ENCODE data around the gene S100A6.

The S100A6 gene

DNA sequence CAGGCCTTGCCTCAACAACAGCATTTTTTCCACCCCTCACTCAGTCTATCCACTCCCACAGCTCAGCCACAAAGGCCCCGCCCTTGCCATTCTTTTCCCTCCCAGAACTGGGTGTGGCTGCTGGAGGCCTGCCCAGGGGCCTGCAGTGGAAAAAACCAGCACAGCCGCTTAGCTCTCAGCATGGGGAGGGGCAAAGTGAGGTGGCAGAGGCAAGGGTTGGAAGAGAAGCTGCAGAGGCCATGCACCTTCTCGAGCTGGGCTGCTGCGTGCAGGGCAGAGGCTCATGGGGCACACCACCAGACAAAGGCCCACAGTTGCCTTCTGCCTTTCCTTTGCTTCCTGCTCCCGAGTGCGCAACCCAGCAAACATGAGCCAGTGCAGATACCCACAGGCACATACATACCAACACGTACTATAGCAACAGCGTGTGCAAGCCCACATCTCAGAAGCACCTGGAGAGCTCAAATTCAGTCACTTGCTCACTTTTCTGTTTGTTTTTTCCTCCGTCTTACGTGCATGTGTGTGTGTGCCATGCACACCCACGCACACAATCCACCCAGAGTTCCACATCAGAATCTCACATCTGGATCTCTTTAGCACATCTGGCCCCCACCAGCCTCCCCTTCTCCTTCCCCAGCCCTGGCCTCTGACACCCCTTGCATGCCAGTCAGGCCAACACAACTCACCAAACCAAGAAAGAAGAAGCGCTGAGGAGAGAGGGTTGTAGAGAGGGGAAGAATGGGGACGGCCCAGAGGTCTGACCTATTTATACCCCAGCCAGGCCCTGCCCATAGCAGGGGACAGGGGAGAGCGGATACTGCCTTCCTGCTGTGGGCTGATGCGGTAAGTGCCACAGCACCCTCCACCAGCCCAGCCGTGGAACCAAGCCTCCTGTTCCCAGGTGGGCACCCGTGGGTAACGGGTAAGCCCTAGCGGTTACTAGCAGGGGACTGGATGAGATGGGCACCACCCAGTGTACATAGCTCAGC, 9.6 kb upstream of the S100A6 start, which contains the start of gene S100A4:
Gene S100A4 (minus strand): TSS at position 740 of the 989 bp plus-strand sequence. CDS start 1,012 bp downstream, outside the sequence.
- peak; percentile 97 for DNase-seq (ENCODE audit: low spot score)

DNA sequence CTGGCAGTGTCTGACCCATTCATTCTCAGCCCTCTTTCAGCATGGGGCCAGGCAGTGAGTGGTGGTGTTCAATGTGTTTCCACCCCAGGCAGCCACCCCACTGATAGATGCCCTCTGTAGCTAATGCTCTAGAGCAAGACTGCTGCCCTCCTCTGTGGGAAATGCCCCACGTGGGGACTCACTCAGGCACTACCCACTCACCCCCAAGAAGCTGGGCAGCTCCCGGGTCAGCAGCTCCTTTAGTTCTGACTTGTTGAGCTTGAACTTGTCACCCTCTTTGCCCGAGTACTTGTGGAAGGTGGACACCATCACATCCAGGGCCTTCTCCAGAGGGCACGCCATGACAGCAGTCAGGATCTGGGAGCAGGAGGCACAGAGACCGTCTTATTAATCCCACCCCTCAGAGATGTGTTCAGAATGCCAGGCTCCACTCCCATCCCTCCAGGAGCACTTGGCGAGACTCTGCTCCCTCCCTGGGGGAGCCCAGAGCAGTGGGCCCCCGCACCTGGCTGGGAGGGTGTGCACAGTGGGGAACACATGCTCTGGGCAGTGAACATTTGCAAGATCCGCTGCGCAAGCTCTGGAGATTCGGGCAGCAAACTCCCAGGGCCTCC, 8.8 kb upstream of the S100A6 start:
- DNase-seq (ENCODE audit: low spot score), result no peak

DNA sequence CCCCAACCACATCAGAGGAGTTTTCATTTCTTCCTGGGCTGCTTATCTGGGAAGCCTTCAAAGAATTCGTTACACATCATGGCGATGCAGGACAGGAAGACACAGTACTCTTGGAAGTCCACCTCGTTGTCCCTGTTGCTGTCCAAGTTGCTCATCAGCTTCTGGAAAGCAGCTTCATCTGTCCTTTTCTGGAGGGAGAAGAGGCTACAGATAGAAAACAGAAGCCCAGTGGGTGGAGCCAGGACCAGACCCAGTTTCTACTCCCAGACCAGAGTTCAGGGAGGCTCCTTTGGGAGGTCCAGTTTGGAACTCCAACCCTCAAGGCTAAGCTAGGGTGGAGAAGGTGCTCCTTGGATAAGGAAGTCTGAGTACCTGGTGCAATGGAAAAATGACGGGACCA, 7.9 kb upstream of the S100A6 start:
- no peak for DNase-seq (ENCODE audit: low spot score)

DNA sequence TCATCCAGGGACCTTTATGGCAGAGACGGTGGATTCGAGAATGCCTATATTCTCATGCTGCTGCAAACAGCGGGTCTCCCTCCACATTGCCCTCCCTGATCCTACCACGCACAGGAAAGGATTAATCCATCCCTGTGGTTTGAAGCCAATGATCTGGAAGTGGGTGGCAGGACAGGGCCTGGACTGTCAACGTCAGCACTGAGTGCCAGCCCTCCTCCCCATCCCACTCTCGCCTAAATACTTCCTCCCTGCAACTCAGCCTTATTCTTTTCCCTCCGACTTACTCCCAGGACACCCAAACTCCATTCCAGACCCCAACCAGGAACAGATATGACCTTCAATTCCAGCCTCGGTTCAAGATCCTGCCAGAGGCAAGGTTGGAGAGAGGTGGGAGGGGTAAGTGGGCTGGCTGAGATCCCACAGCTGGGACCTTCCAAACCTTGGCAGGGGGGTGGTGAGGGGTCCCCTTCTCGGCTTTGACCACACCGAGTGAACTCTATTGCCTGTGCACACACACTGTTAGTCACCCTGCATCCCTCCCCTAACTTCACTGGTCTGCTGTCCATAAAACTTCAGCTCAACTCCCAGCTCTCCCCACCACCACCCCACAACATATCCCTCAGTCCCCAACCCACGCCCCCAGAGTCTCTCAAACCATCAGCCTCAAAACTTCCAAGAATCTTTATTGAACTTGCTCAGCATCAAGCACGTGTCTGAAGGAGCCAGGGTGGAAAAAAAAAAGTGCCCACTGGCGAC, 7.3 kb upstream of the S100A6 start:
- DNase-seq (ENCODE audit: low spot score), result peak; percentile 52

DNA sequence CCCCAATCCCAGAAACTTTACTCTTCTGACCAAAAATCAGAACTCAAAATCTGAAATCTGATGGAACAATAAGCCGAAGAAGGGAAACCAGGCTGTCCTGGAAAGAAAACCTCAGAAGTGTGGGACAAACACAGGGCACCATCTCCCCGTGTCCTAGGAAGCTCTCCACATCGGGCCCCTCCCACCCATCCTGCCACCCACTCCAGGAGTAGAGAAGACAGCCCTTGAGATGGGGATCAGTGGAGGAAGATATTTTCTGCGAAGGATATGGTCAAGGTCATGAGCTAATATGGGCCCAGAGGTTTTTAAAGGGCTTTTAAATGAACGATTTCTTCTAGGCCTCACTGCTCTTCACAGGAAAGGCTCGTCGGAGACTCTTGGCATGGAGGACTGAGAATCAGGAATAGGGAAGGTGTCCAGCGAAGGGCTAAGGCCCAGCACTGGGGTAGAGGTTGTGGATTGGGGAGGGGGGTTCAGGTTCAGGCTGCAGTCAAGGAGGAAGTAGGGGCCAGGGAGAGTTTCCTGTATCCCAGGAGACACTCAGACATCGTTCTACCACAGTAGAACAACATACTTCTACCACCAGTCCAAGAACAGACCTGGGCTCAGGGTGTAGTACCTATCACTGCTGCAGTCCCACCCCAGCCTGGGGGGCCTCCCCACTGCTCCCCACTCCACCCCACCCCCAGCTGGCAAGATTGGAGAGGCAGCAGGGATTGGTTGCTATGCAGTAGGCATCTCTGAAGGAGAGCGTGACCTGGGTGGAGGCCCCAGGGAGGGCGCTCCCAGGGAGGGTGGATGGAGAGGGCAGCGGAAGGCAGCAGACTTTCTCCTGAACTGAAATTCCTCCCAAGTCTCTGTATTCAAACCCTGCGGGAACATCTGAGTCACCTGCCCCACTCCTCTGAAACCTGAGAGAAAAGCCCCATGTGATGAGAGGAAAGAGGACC, 6.1 kb upstream of the S100A6 start:
- no peak for DNase-seq (ENCODE audit: low spot score)

DNA sequence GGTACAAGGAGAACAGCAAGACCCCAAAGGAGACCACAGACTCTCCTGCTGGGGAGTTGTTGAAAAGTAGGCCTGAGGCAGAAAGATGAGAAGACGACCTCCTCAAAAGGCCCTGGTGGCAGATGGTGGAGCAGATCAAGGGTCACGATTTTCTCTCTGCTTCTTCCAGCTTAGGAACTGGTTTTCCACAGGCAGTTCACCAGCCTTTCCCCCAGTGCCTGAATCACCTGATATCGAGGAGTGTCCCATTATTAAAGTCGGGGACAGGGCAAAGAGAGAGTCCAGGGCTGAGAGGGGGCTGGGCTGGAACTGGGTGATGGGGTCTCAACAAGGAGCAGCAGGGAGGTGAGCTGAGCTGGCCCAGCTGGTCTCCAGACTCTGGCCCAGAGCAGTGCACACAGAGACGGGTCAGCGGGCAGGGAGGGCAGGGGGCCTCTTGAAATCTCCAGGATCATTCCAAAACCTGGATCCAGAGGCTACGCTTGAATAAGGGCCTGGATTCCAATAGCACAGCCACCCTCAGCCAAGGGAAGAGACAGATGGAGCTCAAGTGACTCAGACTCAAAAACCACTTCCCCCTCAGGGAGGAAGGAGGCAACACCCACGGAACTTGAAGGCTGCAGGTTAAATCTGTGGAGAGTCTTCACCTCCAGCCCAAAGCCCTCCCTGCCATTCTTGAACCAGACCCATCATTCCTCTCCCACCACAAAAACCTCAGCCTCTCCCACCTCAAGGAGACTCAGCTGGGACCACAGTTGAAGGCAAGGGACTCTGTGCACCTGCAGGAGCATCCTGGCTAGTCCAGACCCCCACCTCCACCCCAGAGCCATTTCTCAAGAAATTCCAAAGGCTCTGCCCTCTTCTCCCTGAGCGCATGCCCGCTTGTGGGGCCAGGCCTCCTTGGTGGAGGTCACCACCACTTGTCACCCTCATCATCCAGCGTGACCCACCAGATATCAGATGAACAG, 4.9 kb upstream of the S100A6 start, which contains the start of gene S100A5:
Gene S100A5 (minus strand): TSS at position 541 of the 968 bp plus-strand sequence. CDS start 743 bp downstream, outside the sequence.
- peak; percentile 73 for DNase-seq (ENCODE audit: low spot score)

DNA sequence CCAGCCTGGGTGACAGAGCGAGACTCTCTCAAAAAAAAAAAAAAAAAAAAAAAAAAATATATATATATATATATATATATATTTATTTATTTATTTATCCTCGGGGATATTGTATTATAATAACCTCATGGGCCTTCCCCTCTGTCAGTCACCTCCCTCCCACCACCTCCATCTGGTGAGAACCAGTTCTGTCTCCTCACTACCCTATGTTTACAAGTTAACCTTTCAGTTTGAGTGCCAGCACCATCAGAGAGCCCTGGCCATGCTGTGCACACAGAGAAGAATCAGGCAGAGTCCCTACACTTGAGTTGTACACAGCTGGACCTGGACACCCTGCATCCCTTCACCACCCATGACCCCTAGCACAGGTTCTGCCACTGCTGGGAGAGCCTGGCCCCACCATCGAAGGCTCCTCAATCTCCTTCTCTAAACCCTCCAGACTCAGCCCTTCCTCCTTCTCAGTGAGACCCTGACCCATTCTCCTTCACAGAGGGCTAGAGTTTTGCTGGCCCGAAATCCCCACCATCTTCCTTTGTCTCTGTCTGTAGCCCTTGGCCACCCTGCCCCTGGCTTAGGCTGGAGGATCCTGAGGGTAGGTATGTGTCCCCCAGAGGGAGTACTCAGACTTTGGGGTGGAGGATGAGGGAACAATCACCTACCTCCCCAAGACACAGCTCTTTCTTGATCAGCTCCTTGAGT, 3.8 kb upstream of the S100A6 start:
- DNase-seq (ENCODE audit: low spot score), result no peak

DNA sequence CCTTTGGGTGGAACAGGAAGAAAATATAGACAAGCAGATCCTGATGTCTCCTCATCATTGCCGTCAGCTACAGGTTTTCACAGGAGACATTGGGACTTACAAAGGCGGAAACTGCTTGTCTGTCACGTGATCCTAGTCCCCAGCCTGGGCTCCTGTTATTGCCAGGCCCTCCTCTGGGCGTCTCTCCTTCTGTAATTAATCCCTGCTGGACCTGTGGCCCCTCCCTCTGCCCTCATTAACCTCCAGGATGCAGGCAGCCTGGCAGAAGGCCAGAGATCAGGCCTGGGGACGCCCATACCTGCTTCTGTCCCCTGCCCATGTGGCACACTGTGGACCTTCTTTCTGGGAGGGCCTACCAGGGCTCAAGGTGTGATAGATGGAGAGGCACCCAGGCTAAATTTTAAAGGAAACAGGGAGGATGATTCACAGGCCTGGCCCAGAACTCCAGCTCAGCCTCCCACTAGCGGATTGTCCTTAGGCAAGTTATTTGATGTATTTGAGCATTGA, 2.6 kb upstream of the S100A6 start:
- peak; percentile 88 for DNase-seq (ENCODE audit: low spot score)

DNA sequence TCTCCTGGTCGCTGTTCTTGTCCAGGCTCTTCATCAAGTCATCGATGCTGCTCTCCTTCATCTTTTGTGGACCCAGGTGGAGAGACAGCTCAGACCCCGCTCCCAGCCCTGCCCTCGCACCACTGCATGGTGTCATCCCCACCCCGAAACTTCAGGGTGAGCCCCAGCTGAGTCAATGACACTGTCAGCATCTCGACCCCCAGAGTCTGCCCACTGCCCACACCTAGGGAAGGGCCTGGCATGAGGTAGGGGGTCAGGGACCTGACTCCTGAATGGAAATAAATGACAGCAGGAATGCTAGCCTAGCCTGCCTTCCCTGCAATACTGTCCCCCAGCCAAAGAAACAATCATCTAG, 1.6 kb upstream of the S100A6 start:
- no peak for DNase-seq (ENCODE audit: low spot score)

DNA sequence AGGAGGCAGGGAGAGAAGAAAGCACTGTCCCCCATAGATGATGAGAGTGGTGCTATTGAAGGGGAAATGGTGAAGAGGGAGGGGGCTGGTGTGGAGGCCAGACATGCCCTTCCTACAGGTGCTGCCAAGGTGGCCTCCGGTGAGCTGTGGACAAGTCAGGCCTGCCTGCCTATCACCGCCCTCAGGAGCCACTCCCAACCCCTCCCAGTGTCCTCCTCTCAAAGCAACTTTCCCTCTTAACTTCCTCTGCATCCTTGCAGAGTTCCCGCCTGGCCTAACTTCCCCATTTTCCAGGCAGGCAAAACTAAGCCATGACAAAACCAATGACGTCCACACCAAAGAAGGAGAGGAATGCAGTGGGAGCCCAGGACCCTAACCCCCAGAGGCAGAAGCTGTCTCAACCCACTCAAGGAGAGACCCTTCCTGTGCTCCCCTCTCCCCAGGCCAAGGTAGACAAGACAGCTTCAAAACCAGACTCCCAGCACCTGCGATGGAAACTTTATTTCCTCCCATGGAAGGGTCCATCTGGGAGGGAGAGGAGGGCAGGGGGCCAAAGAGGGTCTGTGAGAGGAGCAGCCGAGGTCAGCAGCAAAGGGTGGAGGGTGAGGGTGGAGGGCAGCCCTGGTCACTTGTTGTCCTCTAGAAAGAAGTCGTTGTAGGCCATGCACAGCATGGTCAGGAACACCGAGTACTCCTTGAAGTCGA, 1.0 kb upstream of the S100A6 start:
- peak; percentile 73 for DNase-seq (ENCODE audit: low spot score)

DNA sequence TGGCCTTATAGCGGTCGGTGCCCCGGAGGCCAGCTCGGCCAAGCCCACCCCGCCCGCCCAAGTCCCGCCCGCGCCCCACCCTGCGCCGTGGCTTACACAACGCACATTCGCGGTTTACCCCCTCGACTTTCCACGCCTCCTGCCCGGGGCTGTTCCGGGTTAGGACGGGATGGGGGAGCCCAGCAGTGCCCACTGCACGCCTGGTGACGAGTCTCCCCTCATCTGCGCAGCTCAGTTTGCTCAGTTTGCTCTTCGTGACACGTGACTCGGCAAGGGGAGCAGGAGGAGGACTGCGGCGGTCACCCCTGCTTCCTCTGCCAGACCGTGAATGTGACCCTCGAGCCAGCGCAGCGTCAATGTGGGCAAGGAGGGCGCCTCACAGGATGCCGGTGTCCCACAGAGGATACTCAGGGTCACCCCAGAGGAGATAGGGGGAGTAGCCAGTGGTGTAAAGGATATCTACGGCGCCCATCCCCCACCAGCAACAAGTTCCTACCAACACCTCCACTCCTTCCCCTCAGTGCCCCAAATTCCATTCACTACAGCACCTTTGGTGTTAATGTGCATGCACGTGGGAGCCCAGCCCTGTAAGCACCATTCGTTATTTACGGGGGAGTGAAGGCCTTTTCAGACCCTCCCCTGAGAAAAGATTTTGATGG, 350 bp upstream of the S100A6 start:
- DNase-seq (ENCODE audit: low spot score), result peak; percentile 92

DNA sequence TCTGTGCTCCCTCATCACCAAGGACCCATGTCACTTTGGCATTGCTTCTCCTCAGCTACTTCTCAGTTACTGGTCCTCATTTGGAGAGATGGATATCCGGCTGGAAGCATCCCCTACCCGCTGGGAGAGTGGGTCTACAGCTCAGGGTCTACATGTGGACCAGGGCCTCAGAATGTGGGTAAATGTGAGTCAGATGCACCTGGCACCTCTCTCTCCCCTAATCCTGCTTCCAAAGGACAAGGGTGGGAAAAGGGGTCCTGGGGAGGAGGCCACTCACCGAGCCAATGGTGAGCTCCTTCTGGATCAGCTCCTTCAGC, 908 bp downstream of the S100A6 start:
- DNase-seq (ENCODE audit: low spot score), result no peak

DNA sequence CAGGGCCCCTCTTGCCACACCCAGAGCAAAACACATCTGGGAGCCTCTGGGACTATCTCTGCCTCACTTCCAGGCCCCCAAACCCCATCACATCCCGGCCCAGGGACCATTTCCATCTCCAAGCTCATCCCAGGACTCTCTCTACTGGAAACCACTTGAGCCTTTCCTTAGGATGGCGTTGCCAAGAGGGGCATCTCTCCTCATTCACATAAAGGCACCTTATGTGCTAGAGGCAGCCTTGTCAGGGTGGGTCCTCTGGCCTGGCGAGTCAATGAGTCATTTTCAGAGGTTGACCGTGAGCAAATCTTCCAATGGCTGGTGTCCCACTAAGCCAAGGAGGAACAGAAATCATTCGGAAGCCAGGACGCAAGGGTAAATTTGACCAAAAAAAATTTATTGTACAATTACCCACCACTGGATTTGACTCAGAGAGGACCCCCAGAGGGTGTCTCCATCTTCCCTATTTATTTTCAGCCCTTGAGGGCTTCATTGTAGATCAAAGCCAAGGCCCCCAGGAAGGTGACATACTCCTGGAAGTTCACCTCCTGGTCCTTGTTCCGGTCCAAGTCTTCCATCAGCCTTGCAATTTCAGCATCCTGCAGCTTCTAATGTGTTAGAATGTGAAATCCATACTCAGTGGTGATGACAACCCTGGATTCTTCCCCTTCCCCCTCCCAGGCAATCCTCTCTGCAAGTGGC, 1.4 kb downstream of the S100A6 start:
- peak; percentile 58 for DNase-seq (ENCODE audit: low spot score)

DNA sequence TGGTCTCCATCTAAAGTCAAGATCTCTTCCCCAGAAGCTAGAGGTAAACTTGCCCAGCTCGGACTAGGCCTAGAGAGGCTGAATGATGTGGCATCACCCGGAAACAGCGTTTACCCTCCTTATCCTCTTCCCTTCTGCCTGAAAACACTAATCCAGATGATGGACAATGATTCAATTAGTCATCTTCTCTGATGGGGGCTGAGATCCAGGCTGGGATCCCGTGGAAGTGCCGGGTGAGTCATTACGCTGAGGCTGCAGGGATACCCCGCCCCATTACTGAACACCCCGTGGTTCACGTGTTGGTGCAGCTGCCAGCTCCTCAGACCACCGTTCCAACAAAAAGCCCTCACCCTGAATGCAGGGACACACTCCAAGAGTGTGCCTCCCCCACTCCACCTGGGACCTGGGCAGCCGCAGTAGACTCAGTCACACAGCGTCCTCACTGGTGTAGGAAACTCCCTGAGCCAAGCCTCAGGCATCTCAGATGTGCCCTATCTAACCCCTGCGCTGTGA, 2.0 kb downstream of the S100A6 start:
- DNase-seq (ENCODE audit: low spot score), result peak; percentile 93

DNA sequence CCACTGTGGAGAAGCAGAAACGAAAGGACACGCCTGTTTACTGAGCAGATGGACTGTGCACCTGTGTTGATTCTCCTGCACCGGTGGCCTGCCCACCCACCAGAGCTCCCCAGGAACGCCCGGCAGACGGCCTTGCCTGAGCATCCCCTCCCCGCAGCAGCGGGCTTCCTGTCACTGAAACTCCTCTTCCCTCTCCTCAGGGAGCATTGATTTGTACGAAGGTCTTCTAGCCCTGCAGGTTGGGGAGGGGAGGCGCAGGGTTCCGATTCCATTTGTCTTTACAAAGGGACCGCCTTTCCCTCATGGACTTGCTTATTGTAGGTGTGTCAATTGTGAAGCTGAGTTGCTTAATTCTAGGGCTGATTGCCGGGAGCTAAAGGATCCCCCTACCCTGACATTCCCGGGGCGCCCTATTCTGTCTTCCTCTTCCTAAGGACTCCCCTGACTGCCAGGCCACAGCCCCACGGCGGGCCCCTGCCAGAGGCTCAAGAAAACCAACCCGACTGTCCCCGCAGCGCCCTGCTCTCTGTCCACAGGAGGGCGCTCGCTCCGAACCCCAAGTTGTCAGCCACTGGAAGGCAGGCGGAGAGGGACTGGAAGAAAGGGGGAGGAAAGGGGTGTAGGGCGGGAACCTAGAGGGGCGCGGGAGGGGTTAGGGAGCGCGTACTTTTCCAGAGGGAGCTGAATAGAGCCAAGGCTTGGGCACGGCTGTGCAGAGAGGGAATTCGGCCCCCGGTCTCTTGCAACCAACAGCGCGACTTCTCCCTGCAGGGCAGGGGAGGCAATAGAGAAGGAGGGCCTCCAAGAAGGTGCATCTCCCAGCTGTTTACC, 2.8 kb downstream of the S100A6 start:
- peak; percentile 87 for DNase-seq (ENCODE audit: low spot score)

DNA sequence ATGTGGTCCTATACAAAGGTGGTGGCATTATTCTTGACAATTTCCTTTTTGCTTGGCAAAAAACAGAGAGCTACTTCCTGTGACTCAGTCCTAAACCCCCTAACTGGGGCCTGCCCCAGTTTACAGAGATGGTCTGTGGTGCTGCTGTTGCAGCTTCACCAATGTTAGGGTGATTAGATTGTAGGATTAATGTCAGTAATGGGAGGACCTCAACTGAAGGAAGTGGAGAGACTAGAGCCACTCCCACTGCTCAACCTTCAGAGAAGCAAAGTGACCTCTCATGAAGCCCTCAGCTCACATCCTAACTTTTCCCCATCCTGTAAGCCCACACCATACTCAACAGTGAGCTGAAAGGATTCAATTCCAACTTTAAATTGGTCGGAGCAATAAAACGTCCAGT, 3.6 kb downstream of the S100A6 start:
- no peak for DNase-seq (ENCODE audit: low spot score)
